CMK (cell line): Measurements from ENCODE around the gene SRPK3.

Experiments used
- DNase-seq: peaks from one replicate; pipeline ENCODE4 v3.0.0-alpha.2; 2010; ENCODE audit warnings: low read depth

Gene SRPK3

DNA sequence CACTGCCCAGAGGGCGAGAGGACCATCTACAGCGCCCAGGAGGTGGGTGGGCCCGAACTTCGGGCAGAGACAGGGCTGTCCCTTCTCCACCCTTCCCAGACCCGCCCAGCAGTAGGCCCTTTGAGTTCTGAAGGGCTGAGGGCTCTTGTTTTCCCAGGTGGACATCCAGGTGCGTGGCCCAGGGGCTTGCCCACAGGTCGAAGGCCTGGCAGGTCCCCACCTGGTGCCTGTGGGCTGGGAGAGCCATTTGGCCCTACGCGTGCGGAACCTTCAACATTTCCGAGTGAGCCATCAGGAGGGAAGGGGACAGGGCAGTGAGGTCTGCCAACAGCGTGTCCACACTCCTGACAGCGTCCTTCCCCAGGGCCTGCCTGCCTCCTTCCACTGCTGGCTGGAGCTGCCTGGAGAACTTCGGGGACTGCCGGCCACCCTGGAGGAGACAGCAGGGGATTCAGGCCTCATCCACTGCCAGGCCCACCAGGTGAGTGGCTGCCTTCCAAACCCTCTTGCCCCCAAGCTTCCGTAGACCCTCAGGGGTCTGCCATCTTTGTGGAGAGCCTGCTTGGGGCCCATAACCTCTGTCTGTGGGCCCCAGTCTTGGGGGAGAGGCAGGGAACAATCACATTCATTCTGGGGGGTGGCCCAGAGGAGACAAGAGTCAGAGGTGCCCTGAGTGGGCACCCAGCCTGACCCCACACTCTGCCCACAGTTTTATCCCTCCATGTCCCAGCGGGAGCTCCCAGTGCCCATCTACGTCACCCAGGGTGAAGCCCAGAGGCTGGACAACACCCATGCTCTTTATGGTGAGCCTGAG lies 10.0 kb upstream of the SRPK3 start:
- no peak for DNase-seq

DNA sequence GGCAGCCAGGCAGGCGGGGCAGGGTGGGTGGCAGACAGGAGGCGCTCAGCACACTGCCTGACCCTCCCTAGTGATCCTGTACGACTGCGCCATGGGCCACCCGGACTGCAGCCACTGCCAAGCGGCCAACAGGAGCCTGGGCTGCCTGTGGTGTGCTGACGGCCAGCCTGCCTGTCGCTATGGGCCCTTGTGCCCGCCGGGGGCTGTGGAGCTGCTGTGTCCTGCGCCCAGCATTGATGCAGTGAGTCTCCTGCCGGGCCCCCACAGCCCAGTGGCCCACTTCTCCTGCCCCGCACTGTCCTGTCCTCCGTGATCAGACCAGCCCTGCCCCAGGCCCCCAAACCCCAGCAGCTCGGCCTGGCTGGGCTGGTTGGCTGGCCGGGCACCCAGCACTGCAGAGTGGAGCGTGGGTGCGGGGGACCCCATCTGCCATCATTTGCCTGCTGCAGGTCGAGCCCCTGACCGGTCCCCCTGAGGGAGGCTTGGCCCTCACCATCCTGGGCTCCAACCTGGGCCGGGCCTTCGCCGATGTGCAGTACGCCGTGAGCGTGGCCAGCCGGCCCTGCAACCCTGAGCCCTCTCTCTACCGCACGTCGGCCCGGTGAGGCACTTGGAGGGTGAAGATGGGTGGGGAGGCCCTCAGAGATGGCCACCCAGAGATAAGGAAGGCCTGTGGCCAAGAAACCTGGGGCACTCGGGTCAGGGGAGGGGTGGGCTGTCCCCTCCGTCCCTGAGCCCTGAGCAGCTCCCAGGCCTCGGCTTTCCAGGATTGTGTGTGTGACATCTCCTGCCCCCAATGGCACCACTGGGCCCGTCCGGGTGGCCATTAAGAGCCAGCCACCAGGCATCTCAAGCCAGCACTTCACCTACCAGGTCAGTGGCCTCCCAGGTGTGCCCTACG lies 9.2 kb upstream of the SRPK3 start:
- no peak for DNase-seq

DNA sequence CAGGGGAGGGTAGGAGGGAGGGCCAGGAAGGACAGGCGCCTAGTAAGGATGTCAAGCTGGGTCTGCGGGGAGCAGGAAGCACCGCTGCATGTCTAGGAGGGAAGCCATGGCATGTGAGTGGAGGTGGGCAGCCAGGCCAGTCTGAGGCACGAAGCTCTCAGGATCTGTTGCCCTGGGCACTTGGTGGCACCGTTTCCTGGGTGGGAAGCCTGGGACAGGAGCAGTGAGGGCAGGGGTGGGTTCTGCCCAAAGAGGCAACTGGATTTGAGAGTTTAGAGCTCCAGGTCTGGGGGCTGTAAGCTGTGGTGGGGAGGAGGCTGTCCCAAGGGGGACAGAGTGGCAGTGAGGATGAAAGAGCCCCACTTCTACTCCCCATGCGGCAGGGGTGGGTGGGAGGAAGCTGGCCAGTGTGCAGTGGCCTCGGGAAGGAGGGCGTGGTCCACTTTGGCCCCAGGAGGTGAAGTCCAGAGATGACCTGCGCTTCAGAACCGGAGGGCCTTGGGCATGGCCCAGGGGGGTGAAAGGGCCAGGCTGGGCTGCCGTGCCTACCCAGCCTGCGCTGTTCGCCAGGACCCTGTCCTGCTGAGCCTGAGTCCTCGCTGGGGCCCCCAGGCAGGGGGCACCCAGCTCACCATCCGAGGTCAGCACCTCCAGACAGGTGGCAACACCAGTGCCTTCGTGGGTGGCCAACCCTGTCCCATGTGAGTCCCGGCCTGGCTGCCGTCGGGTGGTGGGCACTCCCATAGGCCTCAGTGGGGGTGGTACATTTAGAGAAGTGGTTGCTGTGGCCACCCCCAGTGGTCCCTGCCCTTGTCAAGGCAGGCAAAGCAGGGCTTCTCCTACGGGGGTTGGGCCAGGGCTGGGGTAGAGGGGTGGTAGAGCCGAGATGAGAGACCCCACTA lies 8.3 kb upstream of the SRPK3 start:
- no peak for DNase-seq

DNA sequence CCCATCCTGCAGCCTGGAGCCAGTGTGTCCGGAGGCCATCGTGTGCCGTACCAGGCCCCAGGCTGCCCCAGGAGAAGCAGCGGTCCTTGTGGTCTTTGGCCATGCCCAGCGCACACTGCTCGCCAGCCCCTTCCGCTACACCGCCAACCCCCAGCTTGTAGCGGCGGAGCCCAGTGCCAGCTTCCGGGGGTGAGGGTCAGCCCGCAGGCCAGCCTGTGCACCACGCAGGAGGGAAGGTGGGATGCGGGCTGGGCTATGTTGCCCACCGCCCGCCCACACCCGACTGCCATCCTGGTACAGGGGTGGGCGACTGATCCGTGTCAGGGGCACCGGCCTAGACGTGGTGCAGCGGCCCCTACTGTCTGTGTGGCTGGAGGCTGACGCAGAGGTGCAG lies 7.6 kb upstream of the SRPK3 start:
- no peak for DNase-seq

DNA sequence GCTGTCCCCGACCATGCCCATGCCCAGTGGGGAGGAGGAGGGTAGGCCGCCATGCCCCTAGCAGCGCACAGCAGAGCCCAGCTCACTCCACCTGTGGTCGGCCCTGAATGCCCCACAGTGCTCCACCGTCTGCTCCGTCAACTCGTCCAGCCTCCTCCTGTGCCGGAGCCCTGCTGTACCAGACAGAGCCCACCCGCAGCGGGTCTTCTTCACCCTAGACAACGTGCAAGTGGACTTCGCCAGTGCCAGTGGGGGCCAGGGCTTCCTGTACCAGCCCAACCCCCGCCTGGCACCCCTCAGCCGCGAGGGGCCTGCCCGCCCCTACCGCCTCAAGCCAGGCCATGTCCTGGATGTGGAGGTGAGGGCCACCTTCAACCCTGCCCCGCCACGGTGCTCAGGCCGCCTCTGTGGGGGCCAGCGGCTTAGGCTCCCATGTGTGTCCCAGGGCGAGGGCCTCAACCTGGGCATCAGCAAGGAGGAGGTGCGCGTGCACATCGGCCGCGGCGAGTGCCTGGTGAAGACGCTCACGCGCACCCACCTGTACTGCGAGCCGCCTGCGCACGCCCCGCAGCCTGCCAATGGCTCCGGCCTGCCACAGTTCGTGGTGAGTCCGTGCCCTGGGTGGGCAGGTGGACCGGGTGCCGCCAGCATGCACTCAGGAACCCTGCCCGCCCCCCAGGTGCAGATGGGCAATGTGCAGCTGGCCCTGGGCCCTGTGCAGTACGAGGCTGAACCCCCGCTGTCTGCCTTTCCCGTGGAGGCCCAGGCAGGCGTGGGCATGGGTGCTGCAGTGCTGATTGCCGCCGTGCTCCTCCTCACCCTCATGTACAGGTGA lies 6.9 kb upstream of the SRPK3 start:
- no peak for DNase-seq

DNA sequence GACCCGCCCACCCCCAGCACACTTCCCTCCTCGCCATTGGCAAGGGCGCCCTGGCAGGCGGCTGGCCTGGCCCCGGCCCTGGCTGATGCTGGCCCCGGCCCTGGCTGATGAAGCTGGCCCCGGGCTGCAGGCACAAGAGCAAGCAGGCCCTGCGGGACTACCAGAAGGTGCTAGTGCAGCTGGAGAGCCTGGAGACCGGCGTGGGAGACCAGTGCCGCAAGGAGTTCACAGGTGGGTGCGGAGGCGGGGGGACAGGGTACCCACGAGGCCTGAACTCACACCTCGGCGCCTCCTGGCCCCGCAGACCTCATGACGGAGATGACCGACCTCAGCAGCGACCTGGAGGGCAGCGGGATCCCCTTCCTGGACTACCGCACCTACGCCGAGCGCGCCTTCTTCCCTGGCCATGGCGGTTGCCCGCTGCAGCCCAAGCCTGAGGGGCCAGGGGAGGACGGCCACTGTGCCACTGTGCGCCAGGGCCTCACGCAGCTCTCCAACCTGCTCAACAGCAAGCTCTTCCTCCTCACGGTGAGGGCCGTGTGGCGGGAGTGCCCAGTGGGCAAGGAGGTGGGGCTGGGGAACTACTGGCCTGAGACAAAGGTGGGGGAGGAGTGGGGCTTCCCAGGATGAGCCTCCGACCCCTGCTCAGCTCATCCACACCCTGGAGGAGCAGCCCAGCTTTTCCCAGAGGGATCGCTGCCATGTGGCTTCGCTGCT lies 6.1 kb upstream of the SRPK3 start:
- DNase-seq, result no peak

DNA sequence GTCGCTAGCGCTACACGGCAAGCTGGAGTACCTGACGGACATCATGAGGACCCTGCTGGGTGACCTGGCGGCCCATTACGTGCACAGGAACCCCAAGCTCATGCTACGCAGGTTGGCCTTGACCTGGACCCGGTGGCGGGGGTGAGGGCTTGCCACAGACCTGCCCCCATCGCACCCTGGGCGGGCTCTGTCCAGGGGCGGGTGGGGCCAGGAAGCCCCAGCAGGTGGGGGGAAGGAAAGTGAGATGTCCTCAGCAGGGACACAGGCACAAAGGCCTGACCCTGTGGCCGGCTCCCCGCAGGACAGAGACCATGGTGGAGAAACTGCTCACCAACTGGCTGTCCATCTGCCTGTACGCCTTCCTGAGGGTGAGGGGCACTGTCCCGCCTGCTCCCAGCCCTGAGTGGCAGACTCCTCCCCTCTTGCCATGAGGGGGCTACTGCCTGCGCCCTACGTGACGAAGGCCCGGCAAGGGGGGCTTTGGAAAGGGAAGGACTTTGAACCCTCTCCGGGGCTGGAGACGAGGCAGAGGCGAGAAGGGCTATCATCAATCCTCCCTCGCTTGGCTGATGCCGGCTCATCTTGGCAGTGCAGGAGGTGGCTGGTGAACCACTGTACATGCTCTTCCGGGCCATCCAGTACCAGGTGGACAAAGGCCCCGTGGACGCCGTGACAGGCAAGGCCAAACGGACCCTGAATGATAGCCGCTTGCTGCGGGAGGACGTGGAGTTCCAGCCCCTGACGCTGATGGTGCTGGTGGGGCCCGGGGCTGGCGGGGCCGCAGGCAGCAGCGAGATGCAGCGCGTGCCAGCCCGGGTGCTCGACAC lies 5.3 kb upstream of the SRPK3 start:
- no peak for DNase-seq

DNA sequence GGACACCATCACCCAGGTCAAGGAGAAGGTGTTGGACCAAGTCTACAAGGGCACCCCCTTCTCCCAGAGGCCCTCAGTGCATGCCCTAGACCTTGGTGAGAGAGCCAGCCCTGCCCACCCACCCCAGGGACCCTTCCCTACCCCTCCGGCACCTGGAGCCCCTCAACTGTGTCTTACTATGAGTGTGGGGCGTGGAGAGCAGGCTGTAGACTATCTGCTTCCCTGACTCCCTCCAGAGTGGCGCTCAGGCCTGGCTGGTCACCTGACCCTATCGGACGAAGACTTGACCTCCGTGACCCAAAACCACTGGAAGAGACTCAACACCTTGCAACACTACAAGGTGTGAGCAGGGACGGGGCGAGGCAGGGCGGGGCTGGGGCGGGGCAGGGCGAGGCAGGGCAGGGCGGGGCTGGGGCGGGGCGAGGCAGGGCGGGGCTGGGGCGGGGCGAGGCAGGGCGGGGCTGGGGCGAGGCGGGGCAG lies 4.7 kb upstream of the SRPK3 start:
- no peak for DNase-seq

DNA sequence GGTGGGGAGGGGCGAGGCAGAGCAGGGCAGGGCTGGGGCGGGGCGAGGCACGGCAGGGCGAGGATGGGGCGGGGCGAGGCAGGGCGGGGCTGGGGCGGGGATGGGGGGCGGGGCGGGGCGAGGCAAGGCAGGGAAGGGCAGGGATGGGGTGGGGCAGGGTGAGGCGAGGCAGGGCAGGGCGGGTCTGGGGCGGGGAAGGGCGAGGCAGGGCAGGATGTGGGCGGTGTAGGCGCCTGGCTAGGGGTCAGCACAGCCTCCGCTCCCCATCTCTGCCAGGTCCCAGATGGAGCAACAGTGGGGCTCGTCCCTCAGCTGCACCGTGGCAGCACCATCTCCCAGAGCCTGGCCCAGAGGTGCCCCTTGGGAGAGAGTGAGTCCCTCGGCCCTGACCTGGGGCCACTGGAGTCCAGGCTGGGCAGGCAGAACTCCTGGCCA lies 4.2 kb upstream of the SRPK3 start:
- no peak for DNase-seq

DNA sequence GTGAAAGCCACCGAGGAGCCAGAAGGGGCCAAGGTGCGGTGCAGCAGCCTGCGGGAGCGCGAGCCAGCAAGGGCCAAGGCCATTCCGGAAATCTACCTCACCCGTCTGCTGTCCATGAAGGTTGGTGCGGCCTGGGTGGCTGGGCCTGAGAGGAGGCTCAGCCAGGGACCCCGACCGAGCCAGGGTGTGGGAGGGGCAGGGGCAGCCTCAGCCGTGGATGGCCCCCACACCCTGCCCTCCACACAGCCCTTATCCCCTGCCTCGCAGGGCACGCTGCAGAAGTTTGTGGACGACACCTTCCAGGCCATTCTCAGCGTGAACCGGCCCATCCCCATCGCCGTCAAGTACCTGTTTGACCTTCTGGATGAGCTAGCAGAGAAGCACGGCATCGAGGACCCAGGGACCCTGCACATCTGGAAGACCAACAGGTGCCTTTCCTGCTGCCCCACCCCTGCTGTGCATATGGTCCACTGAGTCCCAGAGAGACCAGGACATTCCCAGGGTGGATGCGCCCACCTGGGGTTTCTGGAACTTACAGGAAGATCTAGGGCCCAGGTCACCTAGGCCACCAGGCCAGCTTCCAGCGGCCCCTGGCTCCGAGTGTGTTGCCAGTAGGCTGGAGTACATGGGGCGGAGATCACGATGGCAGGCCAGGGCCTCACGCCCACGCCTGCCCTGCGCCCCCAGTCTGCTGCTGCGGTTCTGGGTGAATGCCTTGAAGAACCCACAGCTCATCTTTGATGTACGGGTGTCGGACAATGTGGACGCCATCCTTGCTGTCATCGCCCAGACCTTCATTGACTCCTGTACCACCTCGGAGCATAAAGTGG lies 3.4 kb upstream of the SRPK3 start:
- no peak for DNase-seq

DNA sequence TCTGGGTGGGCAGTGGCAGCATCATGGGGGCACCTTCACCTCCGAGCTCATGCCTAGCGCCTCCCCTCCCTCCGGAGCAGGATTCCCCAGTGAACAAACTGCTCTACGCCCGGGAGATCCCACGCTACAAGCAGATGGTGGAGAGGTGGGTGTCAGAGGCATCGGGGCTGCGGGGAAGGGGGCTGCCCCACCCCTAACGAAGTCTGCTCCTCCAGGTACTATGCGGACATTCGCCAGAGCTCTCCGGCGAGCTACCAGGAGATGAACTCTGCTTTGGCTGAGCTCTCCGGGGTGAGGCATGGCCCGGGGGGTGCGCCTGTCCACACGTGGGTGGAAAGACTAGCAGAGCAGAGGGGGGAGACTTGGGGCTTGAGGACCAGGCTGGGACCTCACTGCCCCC lies 2.7 kb upstream of the SRPK3 start:
- no peak for DNase-seq

DNA sequence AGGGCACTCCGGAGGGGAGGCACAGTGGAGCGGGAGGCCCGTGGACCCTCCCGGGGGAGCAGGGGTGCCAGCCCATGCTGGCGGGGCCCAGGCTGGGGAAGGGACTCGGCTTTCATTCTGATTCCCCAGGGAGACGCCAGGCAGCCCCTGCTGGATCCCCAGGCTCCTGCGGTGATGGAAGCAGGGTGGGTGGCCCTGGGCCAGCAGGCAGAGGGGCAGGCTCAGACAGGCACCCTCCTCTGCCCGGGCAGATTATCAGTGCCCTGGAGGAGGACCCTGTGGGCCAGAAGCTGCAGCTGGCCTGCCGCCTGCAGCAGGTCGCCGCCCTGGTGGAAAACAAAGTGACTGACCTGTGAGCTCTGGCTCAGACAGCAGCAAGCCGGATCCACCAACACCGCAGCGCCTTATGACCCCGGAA lies 2.1 kb upstream of the SRPK3 start:
- no peak for DNase-seq

DNA sequence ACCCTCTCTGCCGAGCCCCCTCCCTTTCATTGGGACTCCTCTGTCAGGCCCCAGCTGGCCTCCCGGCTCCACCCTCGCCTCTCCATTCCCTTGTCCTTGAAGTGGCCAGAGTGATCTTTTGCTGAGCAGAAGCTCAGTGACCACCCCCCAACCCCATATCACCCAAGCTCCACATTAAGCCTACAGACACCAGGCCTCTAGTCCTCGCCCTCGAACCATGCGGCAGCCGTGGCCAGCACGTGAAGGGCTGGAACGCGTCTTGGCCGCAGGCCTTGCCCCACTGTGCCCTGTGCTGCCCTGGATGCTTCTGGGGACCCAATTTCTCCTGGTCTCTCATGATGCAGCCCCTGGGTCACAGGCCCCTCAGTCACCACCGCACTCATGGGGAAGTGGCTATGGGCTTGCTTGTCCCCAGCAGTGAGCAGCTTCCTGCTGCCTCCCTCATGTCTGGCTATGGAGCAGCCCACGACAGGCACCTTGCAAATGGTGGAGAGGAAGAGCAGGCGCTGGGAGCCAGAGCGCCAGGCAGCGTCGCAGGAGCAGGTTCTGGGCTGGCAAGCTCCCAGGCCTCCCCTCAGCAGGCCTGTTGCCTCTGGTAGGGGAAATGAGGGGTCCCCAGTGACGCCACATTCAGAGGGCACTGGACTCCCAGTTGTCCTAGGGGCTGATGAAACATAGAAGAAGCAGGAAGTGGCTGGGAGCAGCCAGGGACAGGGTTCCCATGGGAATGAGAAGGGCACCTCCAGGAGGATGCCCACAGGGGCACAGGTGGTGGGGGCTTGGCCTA lies 757 bp upstream of the SRPK3 start:
- DNase-seq, result no peak

DNA sequence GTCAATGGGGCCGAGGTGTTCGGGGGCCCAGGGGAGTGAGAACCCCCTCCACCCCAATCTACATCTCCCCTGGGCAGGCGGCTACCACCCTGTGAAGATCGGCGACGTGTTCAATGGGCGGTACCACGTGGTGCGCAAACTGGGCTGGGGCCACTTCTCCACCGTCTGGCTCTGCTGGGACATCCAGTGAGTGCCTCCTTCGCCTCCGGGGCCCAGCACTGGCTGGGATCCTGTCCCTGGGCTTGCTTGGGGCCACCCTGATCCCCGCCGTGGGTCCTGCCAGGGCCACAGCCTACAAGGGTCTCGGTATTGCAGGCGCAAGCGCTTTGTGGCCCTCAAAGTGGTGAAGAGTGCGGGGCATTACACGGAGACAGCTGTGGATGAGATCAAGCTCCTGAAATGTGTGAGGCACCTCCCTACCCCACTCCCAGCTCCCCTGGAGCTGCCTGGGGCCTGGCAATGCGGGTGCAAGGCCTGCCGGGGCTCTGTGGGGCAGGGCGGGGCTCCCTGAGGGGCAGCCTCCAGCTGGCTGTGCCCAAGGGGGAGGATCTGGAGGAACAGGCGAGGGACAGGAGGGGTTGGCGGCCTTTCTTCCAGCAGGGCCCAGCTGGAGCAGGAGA lies 697 bp downstream of the SRPK3 start:
- DNase-seq, result no peak

DNA sequence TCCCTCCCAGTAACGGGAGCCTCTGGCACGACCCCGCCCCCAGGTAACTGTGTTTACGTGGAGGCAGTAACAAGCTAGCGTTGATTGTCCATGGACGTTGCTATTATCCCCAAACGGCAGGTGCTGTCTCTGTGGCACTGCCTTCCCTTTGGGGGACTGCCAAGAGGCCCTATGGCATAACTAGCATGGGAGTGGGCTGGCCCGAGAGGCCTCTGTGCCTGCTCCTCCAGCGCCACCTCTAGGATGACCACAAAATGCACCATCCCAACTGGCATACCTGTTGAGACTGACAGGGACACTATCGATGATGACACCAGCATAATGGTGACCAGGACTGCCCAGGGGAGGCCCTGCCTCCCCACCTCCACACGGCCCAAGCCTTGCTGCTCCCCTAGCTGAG lies 1.5 kb downstream of the SRPK3 start:
- no peak for DNase-seq

DNA sequence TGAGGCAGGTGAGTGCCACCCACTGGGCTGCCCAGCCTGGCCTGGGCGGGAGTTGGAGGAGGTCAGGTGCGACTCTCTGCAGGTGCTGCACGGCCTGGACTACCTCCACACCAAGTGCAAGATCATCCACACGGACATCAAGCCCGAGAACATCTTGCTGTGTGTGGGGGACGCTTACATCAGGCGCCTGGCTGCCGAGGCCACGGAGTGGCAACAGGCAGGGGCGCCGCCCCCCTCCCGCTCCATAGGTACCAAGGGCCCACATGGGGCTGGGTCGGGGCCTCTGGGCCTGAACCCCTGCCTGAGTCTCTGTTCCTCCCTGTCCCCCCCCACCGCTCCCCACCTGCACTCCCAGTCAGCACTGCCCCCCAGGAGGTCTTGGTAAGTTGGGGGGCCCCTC lies 2.0 kb downstream of the SRPK3 start:
- no peak for DNase-seq

DNA sequence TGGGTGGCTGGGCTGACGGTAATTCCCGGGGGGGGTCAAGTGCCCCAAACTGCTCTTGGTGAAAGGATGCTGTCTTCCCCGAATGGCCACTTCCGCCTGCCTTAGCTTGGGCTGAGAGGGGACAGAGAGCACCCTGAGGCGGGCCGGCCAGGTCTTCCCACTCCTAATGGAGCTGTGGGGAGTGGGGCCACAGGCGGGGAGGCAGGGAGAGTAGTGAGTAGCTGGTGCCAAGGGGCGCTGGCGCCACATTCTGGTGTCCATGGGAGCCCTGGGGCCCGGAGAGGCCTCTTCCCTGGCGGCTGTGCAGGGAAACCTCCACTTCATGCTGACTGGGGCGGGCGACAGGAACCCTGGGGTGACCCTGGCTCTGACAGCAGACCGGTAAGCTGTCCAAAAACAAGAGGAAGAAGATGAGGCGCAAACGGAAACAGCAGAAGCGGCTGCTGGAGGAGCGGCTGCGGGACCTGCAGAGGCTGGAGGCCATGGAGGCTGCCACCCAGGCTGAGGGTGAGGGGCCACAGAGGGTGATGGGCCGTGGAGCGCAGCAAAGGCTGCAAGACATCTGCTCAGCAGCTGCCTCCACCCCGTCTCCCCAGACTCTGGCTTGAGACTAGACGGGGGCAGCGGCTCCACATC lies 2.7 kb downstream of the SRPK3 start:
- DNase-seq, result no peak
